WTC11 (cell line): ENCODE measurements around the gene ACSF2.

Experiments used
- CREB1 ChIP-seq: sonication (generic); formaldehyde crosslinking; IDR thresholded peaks from 2 replicates; pipeline ENCODE4 v1.8.0; 2023; ENCODE audit warnings: mild to moderate bottlenecking, missing genetic modification reagents
- ELF4 ChIP-seq: sonication (generic); formaldehyde crosslinking; IDR thresholded peaks from 2 replicates; pipeline ENCODE4 v1.8.1; 2022; ENCODE audit warnings: low read depth, mild to moderate bottlenecking, moderate library complexity, missing genetic modification reagents
- ETV6 ChIP-seq: sonication (generic); formaldehyde crosslinking; IDR thresholded peaks from 2 replicates; pipeline ENCODE4 v1.8.1; 2022; ENCODE audit warnings: mild to moderate bottlenecking, missing genetic modification reagents
- FOXK1 ChIP-seq: sonication (generic); formaldehyde crosslinking; IDR thresholded peaks from 2 replicates; pipeline ENCODE4 v1.8.0; 2022; ENCODE audit warnings: mild to moderate bottlenecking, moderate library complexity, missing genetic modification reagents
- FOXP1 ChIP-seq: sonication (generic); formaldehyde crosslinking; IDR thresholded peaks from 2 replicates; pipeline ENCODE4 v1.8.0; 2022; ENCODE audit warnings: missing genetic modification reagents, mild to moderate bottlenecking, moderate library complexity, borderline replicate concordance
- MLX ChIP-seq: sonication (generic); formaldehyde crosslinking; IDR thresholded peaks from 2 replicates; pipeline ENCODE4 v1.8.1; 2023; ENCODE audit warnings: mild to moderate bottlenecking, missing genetic modification reagents, moderate library complexity
- TEAD4 ChIP-seq: sonication (generic); formaldehyde crosslinking; IDR thresholded peaks from 2 replicates; pipeline ENCODE4 v1.8.0; 2022; ENCODE audit warnings: mild to moderate bottlenecking, missing genetic modification reagents
- ZBTB21 ChIP-seq: sonication (generic); formaldehyde crosslinking; IDR thresholded peaks from 2 replicates; pipeline ENCODE4 v1.8.1; 2023; ENCODE audit warnings: mild to moderate bottlenecking, missing genetic modification reagents, borderline replicate concordance
- ZNF219 ChIP-seq: sonication (generic); formaldehyde crosslinking; IDR thresholded peaks from 2 replicates; pipeline ENCODE4 v1.8.0; 2023; ENCODE audit warnings: missing genetic modification reagents, mild to moderate bottlenecking, borderline replicate concordance
- ZNF232 ChIP-seq: sonication (generic); formaldehyde crosslinking; IDR thresholded peaks from 2 replicates; pipeline ENCODE4 v1.8.0; 2022; ENCODE audit warnings: mild to moderate bottlenecking, missing genetic modification reagents
- ZNF317 ChIP-seq: sonication (generic); formaldehyde crosslinking; IDR thresholded peaks from 2 replicates; pipeline ENCODE4 v1.8.1; 2023; ENCODE audit warnings: low read depth, mild to moderate bottlenecking, moderate library complexity, missing genetic modification reagents, borderline replicate concordance
- ZSCAN18 ChIP-seq: fragments of 250-450 bp; sonication (Bioruptor Pico); IDR thresholded peaks from 2 replicates; pipeline ENCODE4 v2.1.2; 2022; ENCODE audit warnings: mild to moderate bottlenecking, moderate library complexity
- TF ChIP-seq, protein P1 (sequence below): fragments of 200-600 bp; IDR thresholded peaks from 2 replicates; pipeline ENCODE4 v1.8.0; 2022; ENCODE audit warnings: antibody characterized with exemption
- TF ChIP-seq, protein P2 (sequence below): sonication (generic); formaldehyde crosslinking; IDR thresholded peaks from 2 replicates; pipeline ENCODE4 v1.8.0; 2022; ENCODE audit warnings: mild to moderate bottlenecking, missing genetic modification reagents

DNA sequence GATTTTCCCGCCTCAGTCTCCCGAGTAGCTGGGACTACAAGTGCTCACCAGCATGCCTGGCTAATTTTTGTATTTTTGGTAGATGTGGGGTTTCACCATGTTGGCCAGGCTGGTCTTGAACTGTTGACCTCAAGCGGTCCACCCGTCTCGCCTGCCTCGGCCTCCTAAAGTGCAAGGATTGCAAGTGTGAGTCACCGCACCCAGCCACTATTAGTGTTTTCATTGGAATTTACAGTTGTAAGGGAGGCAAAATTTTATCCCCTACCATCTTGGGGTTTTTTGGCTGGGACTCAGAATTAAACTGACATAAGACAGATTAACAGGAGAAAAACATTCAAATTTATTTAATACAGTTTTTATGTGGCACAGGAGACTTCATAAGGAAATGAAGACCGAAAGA, 69.9 kb downstream of the ACSF2 start:
- TF ChIP-seq ELF4 (CRISPR knock-in tag): no peak
- no peak for TF ChIP-seq FOXP1 (CRISPR knock-in tag)
- TF ChIP-seq MLX: no peak
- TF ChIP-seq, protein P1, sequence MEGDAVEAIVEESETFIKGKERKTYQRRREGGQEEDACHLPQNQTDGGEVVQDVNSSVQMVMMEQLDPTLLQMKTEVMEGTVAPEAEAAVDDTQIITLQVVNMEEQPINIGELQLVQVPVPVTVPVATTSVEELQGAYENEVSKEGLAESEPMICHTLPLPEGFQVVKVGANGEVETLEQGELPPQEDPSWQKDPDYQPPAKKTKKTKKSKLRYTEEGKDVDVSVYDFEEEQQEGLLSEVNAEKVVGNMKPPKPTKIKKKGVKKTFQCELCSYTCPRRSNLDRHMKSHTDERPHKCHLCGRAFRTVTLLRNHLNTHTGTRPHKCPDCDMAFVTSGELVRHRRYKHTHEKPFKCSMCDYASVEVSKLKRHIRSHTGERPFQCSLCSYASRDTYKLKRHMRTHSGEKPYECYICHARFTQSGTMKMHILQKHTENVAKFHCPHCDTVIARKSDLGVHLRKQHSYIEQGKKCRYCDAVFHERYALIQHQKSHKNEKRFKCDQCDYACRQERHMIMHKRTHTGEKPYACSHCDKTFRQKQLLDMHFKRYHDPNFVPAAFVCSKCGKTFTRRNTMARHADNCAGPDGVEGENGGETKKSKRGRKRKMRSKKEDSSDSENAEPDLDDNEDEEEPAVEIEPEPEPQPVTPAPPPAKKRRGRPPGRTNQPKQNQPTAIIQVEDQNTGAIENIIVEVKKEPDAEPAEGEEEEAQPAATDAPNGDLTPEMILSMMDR: no peak
- no peak for TF ChIP-seq FOXK1 (CRISPR knock-in tag)
- no peak for TF ChIP-seq CREB1 (CRISPR knock-in tag)
- no peak for TF ChIP-seq ZNF219
- no peak for TF ChIP-seq ETV6 (CRISPR knock-in tag)
- TF ChIP-seq, protein P2, sequence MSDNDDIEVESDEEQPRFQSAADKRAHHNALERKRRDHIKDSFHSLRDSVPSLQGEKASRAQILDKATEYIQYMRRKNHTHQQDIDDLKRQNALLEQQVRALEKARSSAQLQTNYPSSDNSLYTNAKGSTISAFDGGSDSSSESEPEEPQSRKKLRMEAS (CRISPR knock-in tag): no peak
- TF ChIP-seq ZBTB21 (CRISPR knock-in tag): no peak
- TF ChIP-seq ZNF232 (CRISPR knock-in tag): no peak
- no peak for TF ChIP-seq TEAD4 (CRISPR knock-in tag)
- no peak for TF ChIP-seq ZSCAN18 (CRISPR knock-in tag)
- no peak for TF ChIP-seq ZNF317 (CRISPR knock-in tag)
